GM18498 (cell line): Measurements from ENCODE around the gene GATA3.
A peak's percentile ranks its signal among the peaks of the same experiment; 100 is the strongest.

ENCODE experiments used
- ATAC-seq: cut with Tn5 transposase; IDR thresholded peaks from one replicate; pipeline ENCODE4 v1.9.1; 2021; ENCODE audit warnings: mild to moderate bottlenecking, moderate library complexity; ENCODE audit not compliant: unreplicated experiment

Gene GATA3

DNA sequence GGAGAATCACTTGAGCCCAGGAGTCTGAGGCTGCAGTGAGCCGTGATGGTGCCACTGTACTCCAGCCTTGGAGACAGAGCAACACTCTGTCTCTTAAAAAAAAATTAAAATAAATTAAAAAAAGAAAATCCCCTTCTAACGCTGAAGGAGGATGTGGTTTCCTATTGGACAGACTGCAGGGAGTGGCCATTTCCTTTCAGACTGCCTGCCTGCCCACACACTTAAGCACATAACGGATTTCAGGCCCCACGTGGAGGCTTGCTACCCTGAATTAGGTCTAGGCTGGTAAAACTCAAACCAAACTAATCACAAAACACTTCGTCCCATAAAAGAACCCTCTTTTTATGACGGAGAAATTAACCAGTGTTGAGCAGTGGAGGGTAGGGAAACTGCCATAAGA is 34.0 kb downstream of the GATA3 start:
- ATAC-seq: peak; percentile 80

DNA sequence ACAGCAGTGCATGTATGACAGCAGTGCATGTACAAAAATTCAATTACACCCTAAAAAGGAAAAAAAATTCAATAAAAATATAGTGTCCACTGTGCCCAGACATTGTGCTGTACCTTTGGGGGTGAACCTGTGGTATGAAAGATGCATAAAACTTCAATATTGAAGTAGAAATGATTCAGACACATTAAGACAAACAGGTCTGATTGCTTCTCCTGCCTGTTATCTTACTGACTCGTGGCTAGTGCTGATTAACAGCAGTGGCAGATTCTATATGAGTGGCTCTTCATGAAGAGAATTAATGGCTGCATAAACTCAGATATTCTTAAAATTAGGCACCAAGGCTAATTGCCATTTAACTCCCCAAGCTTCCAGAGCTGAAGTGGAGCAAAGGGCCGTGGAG is 37.9 kb downstream of the GATA3 start:
- no peak for ATAC-seq

GRCh38 chr10:8095959-8096358 is 41.5 kb downstream of the GATA3 start:
- no peak for ATAC-seq

DNA sequence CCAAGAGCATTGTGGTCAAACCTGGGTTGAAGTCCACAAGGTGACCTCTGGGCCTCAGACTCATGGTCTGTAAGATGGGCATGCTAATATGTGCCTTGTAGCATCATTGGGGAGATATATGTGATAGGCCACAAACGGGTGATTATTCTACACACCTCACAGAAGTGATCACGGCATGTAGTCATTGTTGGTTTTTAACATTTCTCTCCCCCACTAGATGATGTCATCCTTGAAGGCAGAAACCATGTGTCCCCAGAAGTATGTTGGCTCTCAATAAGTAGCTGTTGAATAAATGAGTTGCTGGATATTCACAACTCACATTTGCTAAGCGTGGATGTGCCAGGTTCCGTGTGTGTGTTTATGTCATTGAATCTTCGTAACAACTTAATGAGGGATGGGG is 42.4 kb downstream of the GATA3 start:
- no peak for ATAC-seq

DNA sequence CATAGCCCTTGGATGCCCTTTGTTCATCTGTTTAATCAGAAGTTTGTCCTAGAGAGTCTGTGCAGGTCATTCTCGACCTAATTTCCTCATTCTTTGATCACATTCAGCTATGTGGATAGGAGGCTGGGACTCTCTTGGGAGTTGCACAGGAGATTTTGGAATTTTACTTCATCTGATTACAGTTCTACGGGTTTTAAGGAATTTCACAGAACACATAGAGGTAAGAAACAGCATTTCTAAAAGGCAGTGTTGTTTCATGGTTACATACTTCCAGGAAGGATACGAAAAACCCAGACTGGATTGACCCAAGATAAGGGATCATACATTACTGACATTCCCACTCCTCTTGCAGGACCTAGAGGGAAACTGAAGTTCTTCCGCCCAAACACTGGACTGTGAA is 45.9 kb downstream of the GATA3 start:
- ATAC-seq: no peak

GRCh38 chr10:8102708-8103401 is 48.4 kb downstream of the GATA3 start:
- peak; percentile 76 for ATAC-seq

DNA sequence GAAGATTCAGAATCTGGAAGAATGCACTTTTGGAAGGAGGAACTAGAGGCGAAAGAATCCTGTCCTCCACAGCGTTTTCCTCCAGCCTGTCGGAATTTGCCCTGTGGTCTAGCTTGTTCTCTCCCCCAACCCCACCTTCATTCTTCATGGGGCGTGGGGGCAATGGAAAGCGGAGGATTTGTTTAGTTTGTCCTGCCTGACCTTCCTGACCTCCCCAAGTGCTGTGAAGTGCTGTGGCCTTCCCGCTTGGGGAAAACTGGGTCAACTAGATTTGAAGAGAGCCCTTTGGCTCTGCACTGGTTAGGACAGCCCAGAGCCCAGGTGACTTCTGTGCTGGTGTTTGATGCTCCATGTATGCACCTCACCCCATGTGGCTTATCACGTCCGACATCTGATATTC is 49.1 kb downstream of the GATA3 start:
- ATAC-seq: no peak

DNA sequence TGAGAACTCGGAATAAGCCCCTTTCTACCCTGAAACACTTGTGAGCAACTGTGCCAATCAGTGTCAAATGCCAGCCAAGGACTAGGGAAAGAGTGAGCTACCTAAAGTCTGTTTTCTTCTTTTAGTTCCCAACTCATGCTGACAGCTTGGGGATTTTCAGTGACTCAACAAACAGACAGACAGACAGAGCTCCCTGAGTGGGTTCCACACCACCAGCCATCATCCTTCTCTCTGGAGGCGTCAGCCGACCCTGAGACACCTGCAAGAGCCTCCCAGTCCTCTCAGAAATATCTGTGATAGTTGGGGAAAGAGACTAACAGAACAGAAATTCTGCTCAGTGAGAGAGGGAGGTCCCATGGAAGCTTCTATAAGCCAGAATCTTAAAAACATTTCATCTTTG is 49.5 kb downstream of the GATA3 start:
- no peak for ATAC-seq

DNA sequence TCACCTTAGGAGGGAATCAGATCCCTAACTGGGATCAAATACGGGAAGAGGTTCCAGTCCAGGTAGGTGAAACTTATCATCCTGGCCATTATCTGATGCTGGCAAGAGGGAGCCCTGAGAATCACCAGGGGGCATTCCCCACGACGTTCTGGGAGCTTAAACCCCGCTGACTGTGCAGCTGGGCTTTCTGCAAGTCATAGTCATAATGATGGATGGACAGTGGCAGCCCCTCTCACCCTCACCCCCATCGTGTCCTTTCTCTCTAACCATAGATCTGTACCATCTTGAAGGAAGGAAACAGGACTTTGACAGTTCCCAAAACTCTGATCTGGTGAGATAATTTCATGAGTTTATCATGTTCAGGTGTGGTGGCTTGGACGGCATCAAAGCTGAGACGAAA is 50.2 kb downstream of the GATA3 start:
- ATAC-seq: no peak

DNA sequence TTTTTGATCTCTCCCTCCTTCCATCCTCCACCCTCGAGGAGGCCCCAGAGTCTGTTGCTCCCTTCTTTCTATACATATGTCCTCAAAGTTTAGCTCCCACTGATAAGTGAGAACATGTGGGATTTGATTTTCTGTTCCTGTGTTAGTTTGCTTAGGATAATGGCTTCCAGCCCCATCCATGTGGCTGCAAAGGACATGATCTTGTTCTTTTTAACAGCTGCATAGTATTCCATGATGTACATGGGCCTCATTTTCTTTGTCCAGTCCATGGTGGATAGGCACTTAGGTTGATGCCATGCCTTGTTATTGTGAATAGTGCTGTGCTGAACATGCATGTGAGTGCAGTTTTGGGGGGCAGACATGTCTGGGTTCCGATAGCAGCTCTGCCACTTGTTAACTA is 51.4 kb downstream of the GATA3 start:
- no peak for ATAC-seq

DNA sequence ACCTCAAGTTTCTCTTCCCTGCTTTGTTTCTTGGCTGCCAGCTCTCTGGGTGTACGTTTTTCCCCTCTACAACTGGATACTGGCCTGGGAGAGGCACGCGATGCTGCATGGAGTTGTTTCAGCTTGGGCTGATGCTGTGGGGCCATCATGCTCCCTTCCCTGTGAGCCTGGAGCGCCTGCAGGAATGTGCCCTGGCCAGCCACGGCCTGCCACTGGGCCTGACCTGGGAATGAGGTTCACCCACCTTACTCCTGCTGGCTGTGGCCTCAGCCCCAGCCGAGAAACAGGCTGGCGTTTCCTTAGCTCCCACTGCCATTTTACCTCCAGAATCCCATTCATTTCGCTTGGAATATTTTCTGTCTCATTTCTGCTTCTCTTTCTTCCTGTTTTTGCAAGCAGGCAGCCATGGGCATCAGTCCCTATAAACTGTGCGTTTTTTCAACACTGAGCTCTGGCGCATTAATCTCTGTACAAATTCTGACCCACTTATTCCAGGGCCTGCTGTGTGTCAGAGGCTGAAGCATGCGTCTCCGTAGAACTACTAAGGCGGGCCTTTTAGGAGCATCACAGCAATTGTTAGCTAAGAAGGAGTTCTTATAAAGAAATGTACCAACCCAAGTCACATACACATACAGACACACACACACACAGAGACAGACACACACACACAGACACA is 57.9 kb downstream of the GATA3 start:
- ATAC-seq: no peak

- ATAC-seq: no peak
Measured at GRCh38 chr10:8112942-8113442, 58.5 kb downstream of the GATA3 start.

GRCh38 chr10:8113616-8114015 is 59.1 kb downstream of the GATA3 start:
- ATAC-seq: no peak

DNA sequence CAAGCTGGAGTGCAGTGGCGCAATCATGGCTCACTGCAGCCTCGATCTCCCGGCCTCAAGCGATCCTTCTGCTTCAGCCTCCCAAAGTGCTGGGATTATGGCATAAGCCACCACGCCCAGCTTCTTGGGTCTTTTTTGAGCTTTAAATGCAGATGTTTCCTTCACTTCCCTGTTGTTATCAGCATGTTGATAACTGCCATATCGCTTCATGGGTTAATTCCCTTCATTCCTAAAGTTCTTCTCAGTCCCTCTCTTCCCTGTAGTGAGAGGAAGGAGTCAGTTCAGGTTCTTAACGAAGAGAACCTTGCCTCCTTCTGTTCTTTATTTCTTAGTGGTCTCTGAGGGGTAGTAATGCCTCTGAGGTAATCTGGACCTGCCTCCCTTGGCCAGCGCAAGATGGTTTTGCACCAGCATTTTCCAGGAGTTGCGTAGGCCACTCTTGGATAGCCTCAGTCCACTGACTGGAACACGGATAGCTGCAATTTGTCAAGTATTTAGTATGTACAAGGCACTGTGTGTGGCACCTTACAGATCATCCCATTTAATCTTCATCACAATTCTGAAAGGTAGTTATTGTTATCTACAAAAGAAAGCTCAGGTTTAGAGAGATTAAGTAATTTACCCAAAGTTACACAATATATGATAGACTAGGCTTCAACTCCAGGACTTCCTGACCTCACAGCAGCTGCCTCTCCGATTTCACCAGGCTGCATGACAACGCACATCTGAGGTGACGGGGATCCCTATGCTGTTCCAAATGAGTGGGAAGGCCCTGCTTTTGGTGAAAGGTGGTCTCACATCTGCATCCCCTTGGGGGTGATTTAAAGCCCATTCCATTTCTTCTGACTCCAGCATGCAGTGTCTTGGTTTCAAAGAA is 60.5 kb downstream of the GATA3 start:
- ATAC-seq: no peak

- no peak for ATAC-seq
Measured at GRCh38 chr10:8115618-8115980, 61.1 kb downstream of the GATA3 start.

DNA sequence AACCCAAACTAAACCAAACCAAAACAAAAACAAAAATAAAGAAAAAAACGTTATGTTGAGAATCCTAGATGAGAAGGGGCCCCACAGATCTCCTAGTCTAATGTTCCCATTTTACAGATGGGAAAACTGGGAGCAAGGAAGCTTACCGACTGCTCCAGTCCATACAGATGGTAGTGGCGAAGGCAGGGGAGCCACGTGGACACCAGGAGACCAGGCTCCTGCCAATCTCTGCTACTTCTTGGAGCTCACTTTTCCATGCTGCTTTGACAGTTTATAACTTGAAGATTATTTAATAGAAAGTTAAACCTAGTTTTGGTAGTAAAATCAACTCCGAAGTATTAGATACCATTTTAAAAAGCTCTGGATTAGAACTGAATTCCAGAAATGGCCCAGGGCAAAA is 62.0 kb downstream of the GATA3 start:
- no peak for ATAC-seq

GRCh38 chr10:8116926-8117493 is 62.5 kb downstream of the GATA3 start:
- ATAC-seq: no peak

DNA sequence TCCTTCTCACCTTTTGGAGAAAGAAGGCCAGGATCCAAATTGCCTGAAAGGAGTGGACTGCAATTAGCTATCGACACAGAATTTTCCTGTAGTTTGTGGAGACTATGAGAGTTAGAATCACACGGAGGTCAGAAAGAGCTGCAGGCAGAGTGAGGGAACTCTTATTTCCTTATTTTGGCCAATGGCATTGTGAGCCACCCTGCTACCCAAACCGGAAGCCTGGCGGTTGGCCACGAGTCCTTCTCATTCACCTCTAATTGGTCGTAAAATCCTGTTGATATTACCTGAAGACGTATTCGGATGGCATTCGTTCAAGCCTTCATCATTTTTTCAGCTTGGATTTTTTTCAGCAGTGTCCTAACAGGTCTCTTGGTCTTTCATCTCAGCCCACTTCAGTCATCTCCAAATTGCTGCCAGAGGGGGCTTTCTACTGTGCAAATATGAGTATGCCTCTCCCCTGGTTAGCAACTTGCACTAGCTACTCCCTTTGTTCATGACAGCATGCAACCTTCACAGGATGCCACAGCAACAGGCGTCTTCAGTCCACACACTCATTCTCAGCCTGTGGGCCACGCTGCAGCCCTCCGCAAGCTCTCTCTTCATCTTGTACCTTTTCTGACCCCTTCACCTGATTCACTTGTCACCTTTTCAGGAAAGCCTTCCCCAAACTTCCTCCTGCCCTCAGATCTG is 66.9 kb downstream of the GATA3 start:
- ATAC-seq: no peak

- ATAC-seq: no peak
Measured at GRCh38 chr10:8122611-8123369, 68.3 kb downstream of the GATA3 start.

- no peak for ATAC-seq
Measured at GRCh38 chr10:8124436-8124835, 69.9 kb downstream of the GATA3 start.
